ENCODE data around the gene ADD1.
"Not testable (repeated sequence)": the region's sequence is repeated elsewhere in the genome, so short reads cannot be mapped to it uniquely, and the experiment has no call there.

ADD1 gene

DNA sequence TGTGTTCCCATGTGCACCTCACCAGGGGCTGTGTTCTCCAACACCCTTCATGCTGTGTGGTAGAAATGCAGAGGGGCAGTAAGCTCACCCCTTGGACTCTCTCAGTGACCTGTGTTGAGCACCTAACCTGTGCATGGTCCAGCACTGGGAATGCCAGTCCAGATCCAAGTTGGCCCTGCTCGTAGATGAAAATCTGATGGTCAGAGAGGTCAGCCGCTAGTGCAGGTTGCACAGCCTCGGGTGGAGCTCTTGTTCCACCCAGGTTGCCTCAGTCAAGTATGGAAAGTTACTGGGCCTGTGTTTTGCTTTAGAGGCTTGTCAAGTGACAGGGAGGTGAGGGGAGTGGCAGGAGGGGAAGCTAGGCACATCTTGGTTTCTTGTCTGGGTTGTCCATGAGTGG, 68.2 kb downstream of the ADD1 start:
- no peak overlapping the region for H3K4me3 ChIP-seq (ENCODE audit: low read length)
- H3K27me3 ChIP-seq (ENCODE audit: control insufficient read depth, insufficient read depth, low read length), result no peaks in the 10 kb centered on the region
- H3K27ac ChIP-seq (ENCODE audit: low read length), result no peak overlapping the region
- no peak for DNase-seq (ENCODE audit: low read depth, low spot score)
- WGBS (ENCODE audit: insufficient coverage, insufficient read length), result no CpG with 5 or more reads among the region's 3 CpGs
- no peaks in the 10 kb centered on the region for H3K4me1 ChIP-seq (ENCODE audit: control insufficient read depth, insufficient read depth, low read length)
- no peaks in the 10 kb centered on the region for H3K9me3 ChIP-seq (ENCODE audit: control insufficient read depth, insufficient read depth, low read length)
- H3K36me3 ChIP-seq (ENCODE audit: control insufficient read depth, insufficient read depth, low read length), result peaks cover 11% of the 10 kb centered on the region; the same call in 1 of the 2 replicates

- no peaks in the 10 kb centered on the region for H3K4me1 ChIP-seq (ENCODE audit: control insufficient read depth, insufficient read depth, low read length)
- no peak for DNase-seq (ENCODE audit: low read depth, low spot score)
- H3K27ac ChIP-seq (ENCODE audit: low read length), result no peak overlapping the region
- H3K9me3 ChIP-seq (ENCODE audit: control insufficient read depth, insufficient read depth, low read length), result no peaks in the 10 kb centered on the region
- H3K36me3 ChIP-seq (ENCODE audit: control insufficient read depth, insufficient read depth, low read length), result peaks cover 11% of the 10 kb centered on the region; the same call in 1 of the 2 replicates
- H3K4me3 ChIP-seq (ENCODE audit: low read length), result no peak overlapping the region
- no CpG with 5 or more reads among the region's 6 CpGs for WGBS (ENCODE audit: insufficient coverage, insufficient read length)
- H3K27me3 ChIP-seq (ENCODE audit: control insufficient read depth, insufficient read depth, low read length), result no peaks in the 10 kb centered on the region
Measured at GRCh38 chr4:2913168-2913567, 69.5 kb downstream of the ADD1 start.

DNA sequence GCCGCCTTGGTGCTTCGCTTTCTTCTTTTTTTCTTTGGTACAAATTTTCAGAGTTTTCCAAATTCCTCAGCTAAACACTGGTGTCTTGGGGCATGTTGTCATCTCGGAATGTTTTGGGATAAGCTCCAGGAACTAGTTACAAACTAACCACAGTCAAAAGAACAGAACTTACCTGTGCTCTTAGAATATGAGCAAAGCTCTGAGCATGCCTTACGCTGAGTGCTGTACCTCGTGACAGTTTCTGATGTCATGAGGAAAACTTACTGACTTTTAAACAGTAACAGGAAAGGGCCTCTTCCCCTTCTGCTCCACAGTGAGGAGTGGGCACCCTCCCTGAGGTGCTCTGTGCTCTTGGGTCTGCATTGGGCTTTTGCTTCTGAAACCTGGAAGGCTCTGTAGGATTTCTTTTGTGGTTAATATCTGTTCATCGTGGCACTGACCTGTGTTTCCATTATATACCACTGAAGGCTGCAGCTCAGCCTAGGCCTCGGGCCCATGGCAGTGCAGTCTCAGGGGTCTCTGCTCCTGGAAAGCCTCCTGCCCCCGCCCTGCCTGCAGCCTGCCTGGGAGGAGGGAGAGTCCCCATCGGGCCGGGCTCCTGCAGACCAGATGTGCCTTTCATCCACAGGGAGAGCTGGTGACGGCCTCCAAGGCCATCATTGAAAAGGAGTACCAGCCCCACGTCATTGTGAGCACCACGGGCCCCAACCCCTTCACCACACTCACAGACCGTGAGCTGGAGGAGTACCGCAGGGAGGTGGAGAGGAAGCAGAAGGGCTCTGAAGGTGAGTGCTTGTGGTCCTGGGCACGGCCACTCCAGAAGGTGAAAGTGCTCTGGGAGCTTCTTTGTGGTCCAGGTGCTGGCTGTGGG, 70.8 kb downstream of the ADD1 start:
- H3K9me3 ChIP-seq (ENCODE audit: control insufficient read depth, insufficient read depth, low read length), result no peaks in the 10 kb centered on the region
- H3K4me3 ChIP-seq (ENCODE audit: low read length), result no peak overlapping the region
- H3K27me3 ChIP-seq (ENCODE audit: control insufficient read depth, insufficient read depth, low read length), result no peaks in the 10 kb centered on the region
- DNase-seq (ENCODE audit: low read depth, low spot score), result no peak
- H3K27ac ChIP-seq (ENCODE audit: low read length), result no peak overlapping the region
- H3K36me3 ChIP-seq (ENCODE audit: control insufficient read depth, insufficient read depth, low read length), result peaks cover 11% of the 10 kb centered on the region; the same call in 1 of the 2 replicates
- no peaks in the 10 kb centered on the region for H3K4me1 ChIP-seq (ENCODE audit: control insufficient read depth, insufficient read depth, low read length)
- WGBS (ENCODE audit: insufficient coverage, insufficient read length), result no CpG with 5 or more reads among the region's 16 CpGs

GRCh38 chr4:2915789-2916188, 72.1 kb downstream of the ADD1 start:
- Histone ChIP-seq H3K36me3 (ENCODE audit: control insufficient read depth, insufficient read depth, low read length) (peaks cover 6% of the 10 kb centered on the region; the same call in 1 of the 2 replicates), H3K4me3 (ENCODE audit: low read length) (no peak overlapping the region), H3K9me3 (ENCODE audit: control insufficient read depth, insufficient read depth, low read length) (no peaks in the 10 kb centered on the region), H3K27me3 (ENCODE audit: control insufficient read depth, insufficient read depth, low read length) (no peaks in the 10 kb centered on the region), H3K27ac (ENCODE audit: low read length) (no peak overlapping the region), H3K4me1 (ENCODE audit: control insufficient read depth, insufficient read depth, low read length) (no peaks in the 10 kb centered on the region)
- no CpG with 5 or more reads among the region's 9 CpGs for WGBS (ENCODE audit: insufficient coverage, insufficient read length)
- DNase-seq (ENCODE audit: low read depth, low spot score), result no peak

DNA sequence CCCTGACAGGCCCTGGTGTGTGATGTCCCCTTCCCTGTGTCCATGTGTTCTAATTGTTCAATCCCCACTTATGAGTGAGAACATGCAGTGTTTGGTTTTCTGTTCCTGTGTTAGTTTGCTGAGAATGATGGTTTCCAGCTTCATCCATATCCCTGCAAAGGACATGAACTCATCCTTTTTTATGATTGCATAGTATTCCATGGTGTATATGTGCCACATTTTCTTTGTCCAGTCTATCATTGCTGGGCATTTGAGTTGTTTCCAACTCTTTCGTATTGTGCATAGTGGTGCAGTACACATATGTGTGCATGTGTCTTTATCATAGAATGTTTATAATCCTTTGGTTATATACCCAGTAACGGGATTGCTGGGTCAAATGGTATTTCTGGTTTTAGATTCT, 73.1 kb downstream of the ADD1 start:
- DNase-seq (ENCODE audit: low read depth, low spot score); H3K36me3 ChIP-seq (ENCODE audit: control insufficient read depth, insufficient read depth, low read length); H3K27ac ChIP-seq (ENCODE audit: low read length); H3K4me3 ChIP-seq (ENCODE audit: low read length); H3K9me3 ChIP-seq (ENCODE audit: control insufficient read depth, insufficient read depth, low read length); H3K4me1 ChIP-seq (ENCODE audit: control insufficient read depth, insufficient read depth, low read length); H3K27me3 ChIP-seq (ENCODE audit: control insufficient read depth, insufficient read depth, low read length): not testable (repeated sequence)
- WGBS (ENCODE audit: insufficient coverage, insufficient read length), result no CpG with 5 or more reads among the region's 2 CpGs

- no CpG with 5 or more reads among the region's 2 CpGs for WGBS (ENCODE audit: insufficient coverage, insufficient read length)
- not testable (repeated sequence) for H3K27ac ChIP-seq (ENCODE audit: low read length); H3K36me3 ChIP-seq (ENCODE audit: control insufficient read depth, insufficient read depth, low read length); H3K4me3 ChIP-seq (ENCODE audit: low read length); H3K4me1 ChIP-seq (ENCODE audit: control insufficient read depth, insufficient read depth, low read length); H3K27me3 ChIP-seq (ENCODE audit: control insufficient read depth, insufficient read depth, low read length); DNase-seq (ENCODE audit: low read depth, low spot score); H3K9me3 ChIP-seq (ENCODE audit: control insufficient read depth, insufficient read depth, low read length)
Measured at GRCh38 chr4:2918300-2918699, 74.7 kb downstream of the ADD1 start.

- whole genome bisulfite sequencing (ENCODE audit: insufficient coverage, insufficient read length), result no CpG with 5 or more reads among the region's 8 CpGs
- H3K4me1 ChIP-seq (ENCODE audit: control insufficient read depth, insufficient read depth, low read length); H3K27ac ChIP-seq (ENCODE audit: low read length); H3K36me3 ChIP-seq (ENCODE audit: control insufficient read depth, insufficient read depth, low read length); H3K27me3 ChIP-seq (ENCODE audit: control insufficient read depth, insufficient read depth, low read length); H3K4me3 ChIP-seq (ENCODE audit: low read length); DNase-seq (ENCODE audit: low read depth, low spot score); H3K9me3 ChIP-seq (ENCODE audit: control insufficient read depth, insufficient read depth, low read length): not testable (repeated sequence)
Measured at GRCh38 chr4:2918714-2919113, 75.1 kb downstream of the ADD1 start.

DNA sequence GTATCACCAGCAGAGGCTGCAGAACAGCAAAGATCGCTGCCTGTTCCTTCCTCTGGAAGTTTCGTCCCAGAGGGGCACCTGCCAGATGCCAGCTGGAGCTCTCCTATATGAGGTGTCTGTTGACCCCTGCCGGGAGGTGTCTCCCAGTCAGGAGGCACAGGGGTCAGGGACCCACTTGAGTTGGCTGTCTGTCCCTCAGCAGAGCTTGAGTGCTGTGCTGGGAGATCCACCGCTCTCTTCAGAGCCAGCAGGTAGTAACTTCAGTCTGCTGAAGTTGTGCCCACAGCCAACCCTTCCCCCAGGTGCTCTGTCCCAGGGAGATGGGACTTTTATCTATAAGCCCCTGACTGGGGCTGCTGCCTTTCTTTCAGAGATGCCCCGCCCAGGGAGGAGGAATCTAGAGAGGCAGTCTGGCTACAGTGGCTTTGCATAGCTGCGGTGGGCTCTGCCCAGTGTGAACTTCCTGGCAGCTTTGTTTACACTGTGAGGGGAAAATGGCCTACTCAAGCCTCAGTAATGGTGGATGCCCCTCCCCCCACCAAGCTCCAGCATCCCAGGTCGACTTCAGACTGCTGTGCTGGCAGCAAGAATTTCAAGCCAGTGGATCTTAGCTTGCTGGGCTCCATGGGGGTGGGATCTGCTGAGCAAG, 78.9 kb downstream of the ADD1 start:
- H3K9me3 ChIP-seq (ENCODE audit: control insufficient read depth, insufficient read depth, low read length); H3K36me3 ChIP-seq (ENCODE audit: control insufficient read depth, insufficient read depth, low read length); H3K27me3 ChIP-seq (ENCODE audit: control insufficient read depth, insufficient read depth, low read length); H3K4me3 ChIP-seq (ENCODE audit: low read length); H3K27ac ChIP-seq (ENCODE audit: low read length); H3K4me1 ChIP-seq (ENCODE audit: control insufficient read depth, insufficient read depth, low read length); DNase-seq (ENCODE audit: low read depth, low spot score): not testable (repeated sequence)
- no CpG with 5 or more reads among the region's 7 CpGs for WGBS (ENCODE audit: insufficient coverage, insufficient read length)

DNA sequence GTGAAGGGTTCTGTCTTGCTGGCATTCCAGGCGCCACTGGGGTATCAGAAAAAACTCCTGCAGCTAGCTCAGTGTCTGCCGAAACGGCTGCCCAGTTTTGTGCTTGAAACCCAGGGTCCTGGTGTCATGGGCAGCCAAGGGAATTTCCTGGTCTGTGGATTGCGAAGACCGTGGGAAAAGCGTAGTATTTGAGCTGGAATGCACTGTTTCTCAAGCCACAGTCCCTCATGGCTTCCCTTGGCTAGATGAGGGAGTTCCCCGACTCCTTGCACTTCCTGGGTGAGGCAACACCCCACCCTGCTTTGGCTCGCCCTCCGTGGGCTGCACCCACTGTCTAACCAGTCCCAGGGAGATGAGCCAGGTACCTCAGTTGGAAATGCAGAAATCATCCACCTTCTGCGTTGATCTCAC, 79.5 kb downstream of the ADD1 start:
- no peak for DNase-seq (ENCODE audit: low read depth, low spot score)
- Histone ChIP-seq H3K27ac (ENCODE audit: low read length) (no peak overlapping the region), H3K4me3 (ENCODE audit: low read length) (no peak overlapping the region), H3K9me3 (ENCODE audit: control insufficient read depth, insufficient read depth, low read length) (no peaks in the 10 kb centered on the region), H3K4me1 (ENCODE audit: control insufficient read depth, insufficient read depth, low read length) (peaks cover 3% of the 10 kb centered on the region), H3K36me3 (ENCODE audit: control insufficient read depth, insufficient read depth, low read length) (peaks cover 5% of the 10 kb centered on the region; the same call in 1 of the 2 replicates), H3K27me3 (ENCODE audit: control insufficient read depth, insufficient read depth, low read length) (no peaks in the 10 kb centered on the region)
- WGBS (ENCODE audit: insufficient coverage, insufficient read length), result no CpG with 5 or more reads among the region's 10 CpGs

GRCh38 chr4:2923668-2924173, 80.1 kb downstream of the ADD1 start:
- Histone ChIP-seq H3K27me3 (ENCODE audit: control insufficient read depth, insufficient read depth, low read length) (no peaks in the 10 kb centered on the region), H3K4me3 (ENCODE audit: low read length) (no peak overlapping the region), H3K36me3 (ENCODE audit: control insufficient read depth, insufficient read depth, low read length) (peaks cover 10% of the 10 kb centered on the region; the same call in 1 of the 2 replicates), H3K4me1 (ENCODE audit: control insufficient read depth, insufficient read depth, low read length) (peaks cover 3% of the 10 kb centered on the region), H3K27ac (ENCODE audit: low read length) (no peak overlapping the region), H3K9me3 (ENCODE audit: control insufficient read depth, insufficient read depth, low read length) (no peaks in the 10 kb centered on the region)
- no CpG with 5 or more reads among the region's 16 CpGs for WGBS (ENCODE audit: insufficient coverage, insufficient read length)
- no peak for DNase-seq (ENCODE audit: low read depth, low spot score)

All from iPS DF 6.9 (cell line).